NCI-H1436 treated with DMSO at 0.1 percent for 48 hours (cell line): ENCODE results near the gene DCXR.
"Not testable (repeated sequence)": the region's sequence is repeated elsewhere in the genome, so short reads cannot be mapped to it uniquely, and the experiment has no call there.

Source experiments
- DNase-seq: peaks from one replicate; lab custom pipeline; 2025; lab: John Stamatoyannopoulos, UW

DCXR gene

GRCh38 chr17:82039695-82040299, 2.3 kb upstream of the DCXR start:
- DNase-seq: no peak

- DNase-seq: not testable (repeated sequence)
Measured at GRCh38 chr17:82038796-82039409, 1.4 kb upstream of the DCXR start.

- DNase-seq: no peak
Measured at GRCh38 chr17:82037889-82038195, 345 bp upstream of the DCXR start.

GRCh38 chr17:82036634-82037091, 834 bp downstream of the DCXR start:
- no peak for DNase-seq

- DNase-seq: no peak
Measured at GRCh38 chr17:82035956-82036633, 1.4 kb downstream of the DCXR start.

- DNase-seq: no peak
Measured at GRCh38 chr17:82035488-82035887, 2.0 kb downstream of the DCXR start.

GRCh38 chr17:82034371-82035011, 3.0 kb downstream of the DCXR start:
- DNase-seq: no peak

- no peak for DNase-seq
Measured at GRCh38 chr17:82033359-82034085, 4.0 kb downstream of the DCXR start.

- no peak for DNase-seq
Measured at GRCh38 chr17:82031885-82032627, 5.4 kb downstream of the DCXR start.

GRCh38 chr17:82031303-82031884, 6.1 kb downstream of the DCXR start, which contains the start of gene RAC3:
Gene RAC3 (plus strand): TSS chr17:82031678. CDS start chr17:82031762, 84 bp downstream.
- DNase-seq: no peak

- no peak for DNase-seq
Measured at GRCh38 chr17:82030470-82031302, 6.8 kb downstream of the DCXR start.

GRCh38 chr17:82029990-82030469, 7.5 kb downstream of the DCXR start:
- DNase-seq: no peak

- no peak for DNase-seq
Measured at GRCh38 chr17:82029391-82029790, 8.1 kb downstream of the DCXR start.

GRCh38 chr17:82028966-82029365, 8.5 kb downstream of the DCXR start:
- DNase-seq: no peak

GRCh38 chr17:82028246-82028645, 9.3 kb downstream of the DCXR start:
- no peak for DNase-seq

- DNase-seq: no peak
Measured at GRCh38 chr17:82025401-82026107, 11.9 kb downstream of the DCXR start.

GRCh38 chr17:82024859-82025258, 12.6 kb downstream of the DCXR start:
- no peak for DNase-seq

GRCh38 chr17:82023447-82024241, 13.9 kb downstream of the DCXR start:
- DNase-seq: no peak
